HG03432 (cell line): ENCODE results near the gene SORL1.

Source experiments
- ATAC-seq: cut with Tn5 transposase; IDR thresholded peaks from one replicate; pipeline ENCODE4 v1.9.1; 2021; ENCODE audit warnings: mild to moderate bottlenecking, moderate library complexity; ENCODE audit not compliant: unreplicated experiment

SORL1 gene

GRCh38 chr11:121578251-121578976 lies 126.3 kb downstream of the SORL1 start:
- no peak for ATAC-seq

GRCh38 chr11:121580154-121580553 lies 128.0 kb downstream of the SORL1 start:
- ATAC-seq: no peak

GRCh38 chr11:121581607-121582006 lies 129.5 kb downstream of the SORL1 start:
- ATAC-seq: no peak

GRCh38 chr11:121582296-121582695 lies 130.2 kb downstream of the SORL1 start:
- no peak for ATAC-seq

DNA sequence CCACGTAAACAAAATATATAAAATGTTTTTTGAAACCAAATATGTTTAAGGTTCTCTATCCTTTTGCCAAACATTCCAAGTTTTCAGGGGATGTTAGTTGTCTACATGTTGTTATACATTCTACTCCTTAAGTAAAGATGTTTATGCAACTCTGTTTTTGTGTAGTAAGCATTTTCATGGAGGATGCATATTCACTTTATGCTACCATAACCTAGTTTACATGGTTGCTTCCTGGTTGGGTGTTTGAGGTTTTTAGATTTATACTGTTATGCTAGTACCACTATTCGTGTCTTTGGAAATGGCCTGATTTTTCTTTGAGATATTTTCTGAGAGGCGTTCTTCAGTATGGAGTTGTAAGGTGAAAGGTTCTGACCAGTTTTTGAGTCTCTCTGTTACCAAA lies 131.7 kb downstream of the SORL1 start:
- ATAC-seq: no peak

GRCh38 chr11:121586750-121587149 lies 134.6 kb downstream of the SORL1 start:
- ATAC-seq: no peak

DNA sequence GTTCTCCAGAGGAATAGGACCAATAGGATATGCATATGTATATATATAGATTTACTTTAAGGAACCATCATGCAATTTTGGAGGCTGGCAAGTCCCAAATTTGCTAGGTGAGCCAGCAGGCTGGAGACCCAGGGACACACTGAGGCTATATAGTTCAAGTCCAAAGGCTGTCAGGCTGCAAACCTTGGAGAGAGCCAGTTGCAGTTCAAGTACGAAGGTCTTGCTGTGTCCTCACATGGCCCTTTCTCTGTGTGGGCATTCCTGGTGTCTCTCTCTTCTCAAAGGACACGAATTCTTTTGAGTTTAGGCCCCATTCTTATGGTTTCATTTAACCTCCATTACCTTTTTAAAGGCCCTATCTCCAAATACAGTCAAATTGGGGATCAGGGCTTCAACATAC lies 135.1 kb downstream of the SORL1 start:
- no peak for ATAC-seq

DNA sequence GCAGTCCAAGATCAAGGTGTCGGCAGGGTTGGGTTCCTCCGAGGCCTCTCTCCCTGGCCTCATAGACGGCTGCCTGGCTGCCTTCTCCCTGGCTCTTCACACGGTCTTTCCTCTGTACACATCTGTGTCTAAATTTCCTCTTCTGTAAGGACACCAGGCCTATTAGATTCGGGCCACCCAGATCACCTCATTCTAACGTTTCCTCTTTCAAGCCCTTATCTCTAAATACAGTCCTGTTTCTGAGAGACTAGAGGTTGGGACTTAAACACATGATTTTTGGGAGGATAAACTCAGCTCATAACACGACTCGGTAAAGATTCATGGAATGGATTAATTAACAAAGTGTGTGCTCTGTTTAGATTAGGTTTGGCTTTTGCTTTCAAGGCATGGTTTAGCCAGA lies 136.6 kb downstream of the SORL1 start:
- ATAC-seq: no peak

- peak; percentile 84 for ATAC-seq
Observed at GRCh38 chr11:121589946-121590537, 137.9 kb downstream of the SORL1 start.

- peak; percentile 7 for ATAC-seq
Observed at GRCh38 chr11:121590772-121591404, 138.8 kb downstream of the SORL1 start.

DNA sequence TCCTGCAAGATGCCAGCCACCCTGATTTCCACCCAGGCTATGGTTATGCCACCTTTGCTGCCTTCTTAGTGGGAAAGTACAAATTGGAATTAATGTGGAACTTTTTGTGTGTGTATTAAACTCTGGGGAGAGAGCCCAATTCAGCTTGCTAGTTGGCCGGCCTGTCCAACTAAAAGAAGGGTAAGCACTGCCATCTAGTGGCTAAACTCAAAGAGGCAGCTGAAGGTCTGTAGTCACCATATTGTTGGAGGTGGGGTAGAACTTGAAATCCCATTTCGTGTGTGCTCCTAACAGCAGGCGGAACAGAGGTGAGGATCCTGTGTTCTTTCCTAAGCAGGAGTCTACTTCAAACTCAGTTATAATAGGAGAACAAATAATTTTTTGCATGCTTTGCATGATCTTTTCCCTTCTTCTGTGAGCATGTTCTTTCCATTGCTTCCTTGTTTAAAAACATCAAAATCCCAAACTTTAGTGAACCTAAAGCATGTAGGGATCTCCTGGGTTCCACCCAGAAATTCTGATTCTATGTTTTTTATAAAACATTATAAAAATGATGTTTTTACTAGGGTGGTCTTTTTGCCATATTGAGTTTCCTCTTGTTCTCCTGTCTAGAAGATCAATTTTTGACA lies 139.4 kb downstream of the SORL1 start:
- ATAC-seq: peak; percentile 29

DNA sequence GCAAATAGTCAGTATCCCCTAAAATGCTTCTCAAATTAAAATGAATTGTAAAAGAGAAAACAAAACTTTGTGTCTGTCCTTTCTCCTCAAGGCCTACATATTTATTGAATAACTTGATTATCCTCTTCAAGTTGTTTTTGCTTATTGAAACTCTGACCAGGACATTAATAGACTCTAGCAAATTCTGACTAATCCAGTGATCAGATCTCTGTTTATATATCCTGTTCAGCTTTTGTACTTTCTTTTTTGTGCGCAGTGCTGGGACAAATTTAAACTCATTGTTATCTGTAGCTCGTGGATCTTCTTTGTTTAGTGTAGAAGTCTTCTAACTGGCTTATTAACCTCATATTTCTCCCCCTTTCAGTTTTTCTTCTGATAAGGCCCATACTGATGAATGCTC lies 140.6 kb downstream of the SORL1 start:
- peak; percentile 37 for ATAC-seq

DNA sequence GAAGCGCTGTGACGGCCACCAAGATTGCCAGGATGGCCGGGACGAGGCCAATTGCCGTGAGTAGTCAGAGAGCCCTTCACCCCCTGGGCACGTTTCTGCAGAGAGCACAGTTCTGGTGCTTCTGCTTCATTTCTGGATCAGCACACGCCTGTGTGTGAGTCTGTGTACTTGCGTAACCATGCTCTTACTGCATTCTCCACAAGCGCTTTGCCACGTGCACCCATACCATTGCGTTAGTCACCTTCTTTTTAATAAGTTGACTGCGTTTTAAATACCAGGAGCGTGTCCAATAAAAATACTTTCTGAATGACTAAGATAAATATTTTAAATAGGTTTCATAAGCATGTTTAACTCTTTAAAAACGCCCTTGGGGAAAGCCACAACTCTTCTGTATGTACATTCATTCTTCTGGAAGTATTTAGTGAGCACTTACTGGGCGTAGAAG lies 143.6 kb downstream of the SORL1 start:
- ATAC-seq: no peak

DNA sequence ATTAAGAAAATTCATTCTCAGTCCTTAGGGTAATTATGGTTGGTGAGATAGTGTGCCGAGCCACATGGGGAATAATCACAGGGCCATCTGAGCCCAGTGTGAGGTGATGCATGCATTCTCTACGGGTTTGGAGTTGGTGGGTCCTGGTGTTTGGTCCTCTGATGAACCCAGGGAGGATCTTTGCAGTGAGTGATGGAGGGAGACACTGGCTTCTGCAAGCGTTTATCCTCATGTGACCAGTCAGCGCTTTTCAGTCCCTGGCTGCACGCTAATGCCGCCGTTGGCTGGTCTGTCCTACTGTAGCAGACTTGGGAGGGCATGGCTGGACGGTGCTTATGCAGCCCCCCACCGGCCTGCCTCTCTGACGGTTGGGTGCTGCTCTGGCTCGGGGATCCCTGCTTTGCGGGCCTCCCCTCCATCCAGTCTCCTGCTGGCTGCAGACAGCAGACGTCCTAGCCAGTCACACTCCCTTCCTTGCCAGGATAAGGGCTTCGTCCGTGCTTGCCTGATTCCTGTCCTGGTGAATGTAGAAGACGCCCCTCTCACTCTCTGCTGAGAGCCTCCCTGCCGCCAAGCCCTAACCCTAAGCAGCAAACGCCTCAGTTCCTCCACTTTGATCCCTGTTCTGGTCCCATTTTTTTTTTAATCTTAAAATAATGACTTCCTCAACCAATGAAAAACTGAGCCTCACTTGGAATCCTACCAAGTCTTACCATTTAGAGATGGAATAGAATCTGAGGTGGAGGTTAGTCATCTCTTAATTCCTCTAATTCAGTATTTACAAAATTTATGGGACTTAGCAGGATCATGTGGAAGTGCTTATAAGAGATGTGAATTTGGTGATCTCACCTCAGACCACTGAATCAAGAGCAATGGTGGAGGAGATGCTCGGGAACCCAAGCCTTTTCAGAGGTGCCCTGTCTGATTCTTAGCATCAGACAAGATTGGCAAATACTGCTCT lies 144.4 kb downstream of the SORL1 start:
- ATAC-seq: no peak

- no peak for ATAC-seq
Observed at GRCh38 chr11:121603316-121603715, 151.2 kb downstream of the SORL1 start.

- ATAC-seq: no peak
Observed at GRCh38 chr11:121604152-121604551, 152.0 kb downstream of the SORL1 start.

DNA sequence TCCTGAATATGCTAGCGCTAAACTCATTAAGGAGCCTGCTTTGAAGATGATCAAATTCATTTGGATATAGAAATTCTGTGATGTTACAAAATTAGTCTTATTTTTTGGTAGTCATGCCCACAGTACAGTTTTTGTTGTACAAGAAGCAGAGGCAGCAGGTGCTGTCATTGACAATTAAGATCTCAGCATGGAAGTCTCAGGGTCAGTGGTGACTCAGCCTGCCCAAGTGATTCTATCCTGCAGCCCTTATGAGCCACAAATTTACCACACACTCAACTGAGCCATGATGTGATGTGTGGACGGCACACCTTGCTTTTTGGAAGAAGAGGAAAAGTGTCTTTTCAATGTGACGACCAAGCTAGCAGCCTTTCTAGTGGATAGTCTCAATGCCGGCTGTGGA lies 154.2 kb downstream of the SORL1 start:
- no peak for ATAC-seq

DNA sequence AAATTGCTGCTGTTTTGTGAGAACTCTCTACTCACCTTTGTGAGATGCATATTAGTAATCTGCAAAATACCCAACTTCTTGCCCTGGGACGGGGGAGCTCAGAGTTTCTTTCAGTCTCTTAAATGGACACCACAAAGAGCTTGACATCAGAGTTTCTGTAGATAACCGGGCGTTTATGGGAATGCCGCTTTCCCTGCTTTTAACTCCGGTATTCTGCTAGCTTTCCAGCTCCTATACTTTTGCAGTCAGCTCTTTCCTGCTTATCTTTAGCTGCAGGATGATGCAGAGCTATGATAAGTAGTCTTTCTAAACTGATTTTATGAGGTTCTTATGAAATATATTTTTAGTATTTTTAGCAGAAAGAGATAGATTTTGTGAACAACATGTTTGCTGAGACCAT lies 155.2 kb downstream of the SORL1 start:
- ATAC-seq: no peak

DNA sequence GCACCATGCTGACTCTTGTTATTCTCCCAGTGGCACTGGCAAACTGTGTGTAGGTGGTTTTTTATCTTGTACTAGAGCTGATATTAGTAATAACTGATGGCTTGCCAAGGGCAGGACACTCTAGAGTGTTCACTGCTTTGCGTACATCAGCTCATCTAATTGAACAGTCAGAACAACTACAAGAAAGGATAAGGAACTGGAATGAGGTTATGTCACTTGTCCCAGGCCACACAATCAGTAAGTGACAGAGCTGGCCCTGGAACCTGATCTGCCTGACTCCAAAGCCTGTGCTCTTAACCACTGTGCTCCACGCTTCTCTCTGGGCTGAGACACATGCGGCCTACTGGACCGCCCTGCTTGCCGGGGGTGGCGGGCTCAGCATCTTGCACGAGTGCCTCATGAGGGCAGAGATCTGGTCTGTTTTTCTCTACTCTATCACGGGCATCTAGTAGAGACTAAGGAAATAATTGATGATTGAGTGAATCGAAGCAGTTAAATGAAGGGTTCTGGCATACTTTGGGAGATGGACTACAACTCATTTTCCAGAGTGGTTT lies 156.5 kb downstream of the SORL1 start:
- ATAC-seq: no peak

DNA sequence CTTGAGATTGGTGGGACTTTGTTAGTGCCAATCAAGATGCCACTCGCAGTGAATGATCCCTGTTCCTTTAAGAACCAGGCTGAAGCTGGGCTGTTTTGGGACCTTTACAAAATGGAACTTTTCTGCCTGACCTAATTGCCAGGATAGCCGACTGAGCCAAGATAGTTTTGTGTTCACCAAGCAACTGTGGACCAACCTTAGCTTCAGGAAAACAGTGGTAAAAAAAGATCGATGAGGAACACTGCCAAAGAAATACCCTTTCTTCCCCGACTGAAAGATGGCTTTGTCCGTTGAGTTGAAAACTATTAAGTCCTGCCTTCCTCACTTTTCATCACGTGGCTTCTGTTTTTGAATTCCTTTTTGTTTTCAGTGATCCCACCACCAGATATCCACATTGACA lies 158.6 kb downstream of the SORL1 start:
- no peak for ATAC-seq
